AG04449 (cell line): ENCODE results near the gene PRDM16.

Source experiments
- CTCF ChIA-PET: fragments of 350-600 bp; formaldehyde crosslinking; extraction: SDS; loops from one replicate; lab custom pipeline; 2021; ENCODE audit warnings: antibody characterized with exemption; lab: Yijun Ruan, JAX
- POLR2A ChIA-PET: fragments of 400-600, 350-600 bp; formaldehyde crosslinking; extraction: SDS; loops from one replicate; lab custom pipeline; 2020; ENCODE audit warnings: antibody characterized with exemption, inconsistent platforms; lab: Yijun Ruan, JAX
- DNase-seq: peaks from one replicate; pipeline ENCODE4 v3.0.0-alpha.2; 2010; ENCODE audit warnings: low read depth, low spot score
- H3K4me3 ChIP-seq: 2 replicates; pipeline ENCODE4 v1.5.1; 2011; ENCODE audit warnings: low read depth, mild to moderate bottlenecking, control low read depth, low read length
- TF ChIP-seq, protein P1 (sequence below): IDR thresholded peaks from one replicate; pipeline ENCODE4 v1.5.1; 2011; ENCODE audit warnings: mild to moderate bottlenecking, moderate library complexity, low read length, control low read depth, inconsistent platforms; ENCODE audit not compliant: insufficient read depth; ENCODE audit errors: missing control alignments

PRDM16 gene

DNA sequence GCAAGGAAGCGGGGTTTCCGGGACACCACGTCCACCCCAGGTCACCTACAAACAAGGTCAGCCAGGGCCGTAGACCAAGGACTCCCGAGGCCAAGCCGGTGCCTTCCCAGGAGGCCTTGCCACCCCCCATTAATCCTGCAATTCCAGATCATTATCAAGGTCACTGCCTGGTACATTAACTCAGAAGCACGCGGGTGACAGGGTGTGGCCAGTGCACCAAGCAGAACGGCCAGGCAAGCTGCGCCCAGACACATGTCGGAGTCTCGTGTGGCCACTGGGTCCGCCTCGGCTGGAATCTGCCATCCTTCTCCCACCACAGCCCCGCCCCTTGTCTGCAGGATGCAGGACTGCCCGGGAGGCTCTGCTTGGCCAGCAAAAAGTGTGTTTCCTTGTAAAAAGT, 144.7 kb downstream of the PRDM16 start:
- ChIA-PET CTCF (no interaction called here), POLR2A (no interaction called here)
- no peak for DNase-seq
- H3K4me3 ChIP-seq: no peak overlapping the region
- TF ChIP-seq, protein P1, sequence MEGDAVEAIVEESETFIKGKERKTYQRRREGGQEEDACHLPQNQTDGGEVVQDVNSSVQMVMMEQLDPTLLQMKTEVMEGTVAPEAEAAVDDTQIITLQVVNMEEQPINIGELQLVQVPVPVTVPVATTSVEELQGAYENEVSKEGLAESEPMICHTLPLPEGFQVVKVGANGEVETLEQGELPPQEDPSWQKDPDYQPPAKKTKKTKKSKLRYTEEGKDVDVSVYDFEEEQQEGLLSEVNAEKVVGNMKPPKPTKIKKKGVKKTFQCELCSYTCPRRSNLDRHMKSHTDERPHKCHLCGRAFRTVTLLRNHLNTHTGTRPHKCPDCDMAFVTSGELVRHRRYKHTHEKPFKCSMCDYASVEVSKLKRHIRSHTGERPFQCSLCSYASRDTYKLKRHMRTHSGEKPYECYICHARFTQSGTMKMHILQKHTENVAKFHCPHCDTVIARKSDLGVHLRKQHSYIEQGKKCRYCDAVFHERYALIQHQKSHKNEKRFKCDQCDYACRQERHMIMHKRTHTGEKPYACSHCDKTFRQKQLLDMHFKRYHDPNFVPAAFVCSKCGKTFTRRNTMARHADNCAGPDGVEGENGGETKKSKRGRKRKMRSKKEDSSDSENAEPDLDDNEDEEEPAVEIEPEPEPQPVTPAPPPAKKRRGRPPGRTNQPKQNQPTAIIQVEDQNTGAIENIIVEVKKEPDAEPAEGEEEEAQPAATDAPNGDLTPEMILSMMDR: no peak

DNA sequence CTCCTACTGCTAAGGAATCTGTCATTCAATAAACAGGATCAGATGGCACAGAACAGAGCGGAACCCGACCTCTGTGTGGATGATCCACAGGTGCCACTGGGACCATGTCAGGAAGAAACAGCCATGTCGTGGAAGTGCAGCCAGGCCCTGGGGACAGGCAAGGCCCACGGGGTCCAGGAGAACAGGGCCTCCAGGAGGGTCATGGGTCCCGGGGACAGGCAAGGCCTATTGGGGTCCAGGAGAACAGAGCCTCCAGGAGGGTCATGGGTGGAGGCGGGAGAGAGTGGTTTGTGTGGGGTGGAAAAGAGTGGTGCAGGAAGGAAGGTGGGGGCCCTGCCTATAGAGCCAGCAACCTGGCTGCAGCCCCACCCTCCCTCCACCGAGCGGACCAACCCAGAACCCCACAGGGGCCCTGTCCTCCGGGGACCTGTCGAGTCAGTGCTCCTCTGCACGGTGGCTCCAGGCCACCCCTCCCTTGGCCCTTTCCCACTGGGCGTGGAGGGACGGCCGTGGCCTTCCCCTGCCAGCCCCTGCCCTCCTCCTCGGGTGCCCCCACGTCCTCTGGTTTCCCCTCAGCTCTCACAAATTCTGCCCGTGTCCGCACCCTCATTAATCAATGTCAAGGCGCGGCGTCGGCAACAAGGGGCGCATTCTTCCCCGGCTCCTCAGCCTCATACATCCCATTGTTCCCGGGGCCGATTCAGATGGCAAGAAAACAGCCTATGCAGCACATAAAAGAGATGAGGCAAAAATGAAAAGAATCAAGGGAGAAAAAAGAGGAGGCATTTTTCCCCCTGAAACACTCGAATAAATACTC, 146.4 kb downstream of the PRDM16 start:
- no peak for DNase-seq
- TF ChIP-seq, protein P1: no peak
- ChIA-PET CTCF (no interaction called here), POLR2A (no interaction called here)
- no peak overlapping the region for H3K4me3 ChIP-seq

DNA sequence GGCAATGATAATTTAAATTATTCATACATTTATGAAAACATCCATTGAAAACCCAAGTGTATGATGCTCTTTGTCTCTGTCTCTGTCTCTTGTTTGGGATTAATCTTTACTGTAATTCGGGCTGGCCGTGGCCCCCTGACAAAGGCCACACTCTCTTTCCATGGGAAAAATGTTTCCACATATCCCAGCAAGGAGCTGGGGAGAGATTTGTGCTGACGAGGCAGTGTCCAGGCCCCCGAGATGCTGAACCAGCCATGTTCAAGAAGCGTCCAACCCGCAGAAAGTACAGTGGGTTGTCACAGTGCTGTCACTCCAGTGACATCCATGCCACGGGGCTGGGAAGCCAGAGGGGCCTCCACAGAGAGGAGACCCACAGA, 147.0 kb downstream of the PRDM16 start:
- TF ChIP-seq, protein P1: no peak
- no peak for DNase-seq
- CTCF ChIA-PET: no interaction called here
- POLR2A ChIA-PET: no interaction called here
- H3K4me3 ChIP-seq: no peak overlapping the region

GRCh38 chr1:3217181-3217641, 148.2 kb downstream of the PRDM16 start:
- POLR2A ChIA-PET: no interaction called here
- DNase-seq: no peak

GRCh38 chr1:3217979-3218679, 149.1 kb downstream of the PRDM16 start:
- POLR2A ChIA-PET: no interaction called here
- H3K4me3 ChIP-seq: no peak overlapping the region
- DNase-seq: no peak
- CTCF ChIA-PET: no interaction called here
- TF ChIP-seq, protein P1: no peak

More at GRCh38 chr1:3217181-3217641, 148.2 kb downstream of the PRDM16 start:
- no peak overlapping the region for H3K4me3 ChIP-seq
- CTCF ChIA-PET: no interaction called here
- TF ChIP-seq, protein P1: no peak
